ENCODE measurements around the gene NOG.

The NOG gene

DNA sequence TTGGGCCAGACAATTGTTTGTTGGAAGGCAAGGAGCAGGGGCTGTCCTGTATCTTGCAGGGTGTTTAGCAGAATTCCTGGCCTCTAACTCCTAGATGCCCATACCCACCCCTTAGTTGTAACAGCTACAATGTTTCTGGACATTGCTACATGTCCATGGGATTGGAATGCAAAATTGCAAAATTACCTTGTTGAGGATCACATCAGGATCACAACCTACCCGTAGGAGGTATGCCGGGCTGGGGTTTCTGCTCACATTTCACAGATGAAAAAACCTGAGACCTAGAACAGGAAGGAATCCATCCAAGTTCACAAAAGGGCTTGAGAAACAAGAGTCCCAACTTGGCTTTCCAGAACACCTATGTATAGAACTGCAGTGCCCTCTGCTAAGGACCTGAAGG lies 22.7 kb downstream of the NOG start:
- H3K4me2 ChIP-seq (ENCODE audit: low read length): no peak overlapping the region
- TF ChIP-seq EZH2phosphoT487 (IDR thresholded peaks at IDR 0.05; ENCODE audit: borderline replicate concordance, low read length) (no peak), CTCF (IDR thresholded peaks at IDR 0.05; ENCODE audit: low read depth, low read length, poor library complexity, severe bottlenecking) (no peak)
- no peaks in the 10 kb centered on the region for H3K27me3 ChIP-seq (ENCODE audit: control insufficient read depth, low read length)
- H3K27ac ChIP-seq (ENCODE audit: low read depth, low read length): no peak overlapping the region
- no peaks in the 10 kb centered on the region for H3K36me3 ChIP-seq (ENCODE audit: control insufficient read depth, low read length)
- no peaks in the 10 kb centered on the region for H3K79me2 ChIP-seq (ENCODE audit: control insufficient read depth, low read length)
- H3K4me1 ChIP-seq (ENCODE audit: control insufficient read depth, low read length): no peaks in the 10 kb centered on the region
- no peaks in the 10 kb centered on the region for H3F3A ChIP-seq (ENCODE audit: control insufficient read depth, insufficient read depth)
- no peaks in the 10 kb centered on the region for H3K9me2 ChIP-seq (replicated peaks; ENCODE audit: control insufficient read depth, low read length)
- no peak overlapping the region for H3K4me3 ChIP-seq (ENCODE audit: low read length)
- no peaks in the 10 kb centered on the region for H3K9me3 ChIP-seq (ENCODE audit: control insufficient read depth, insufficient read depth, low read length)
- H4K20me1 ChIP-seq (ENCODE audit: control insufficient read depth, insufficient read depth, low read depth, low read length): no peaks in the 10 kb centered on the region

DNA sequence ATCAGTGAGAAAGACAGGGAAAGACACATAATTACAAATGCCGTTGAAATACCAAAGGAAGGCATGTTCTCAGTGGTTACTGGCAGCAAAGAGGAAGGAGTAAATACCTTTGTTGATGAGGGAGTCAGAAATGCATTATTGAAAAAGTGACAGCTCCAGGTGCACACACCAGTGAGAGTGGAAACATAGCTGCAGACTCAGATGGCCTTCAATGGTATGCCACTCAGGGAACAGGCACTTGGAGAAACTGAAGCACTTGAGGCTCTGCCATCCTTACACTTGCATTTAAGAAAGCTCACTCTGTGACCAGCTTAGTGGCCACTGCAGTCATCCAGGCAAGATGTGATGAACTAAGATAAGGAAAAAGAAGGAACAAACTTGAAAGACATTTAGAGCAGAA lies 29.9 kb downstream of the NOG start:
- H3K4me1 ChIP-seq (ENCODE audit: control insufficient read depth, low read length): no peaks in the 10 kb centered on the region
- H3F3A ChIP-seq (ENCODE audit: control insufficient read depth, insufficient read depth): no peaks in the 10 kb centered on the region
- no peak overlapping the region for H3K4me2 ChIP-seq (ENCODE audit: low read length)
- no peak overlapping the region for H3K27ac ChIP-seq (ENCODE audit: low read depth, low read length)
- TF ChIP-seq CTCF (IDR thresholded peaks at IDR 0.05; ENCODE audit: low read depth, low read length, poor library complexity, severe bottlenecking): no peak
- no peak for TF ChIP-seq EZH2phosphoT487 (IDR thresholded peaks at IDR 0.05; ENCODE audit: borderline replicate concordance, low read length)
- H4K20me1 ChIP-seq (ENCODE audit: control insufficient read depth, insufficient read depth, low read depth, low read length): no peaks in the 10 kb centered on the region
- no peaks in the 10 kb centered on the region for H3K36me3 ChIP-seq (ENCODE audit: control insufficient read depth, low read length)
- H3K79me2 ChIP-seq (ENCODE audit: control insufficient read depth, low read length): no peaks in the 10 kb centered on the region
- peaks cover 10% of the 10 kb centered on the region; the same call in 1 of the 2 replicates for H3K27me3 ChIP-seq (ENCODE audit: control insufficient read depth, low read length)
- H3K4me3 ChIP-seq (ENCODE audit: low read length): no peak overlapping the region
- H3K9me3 ChIP-seq (ENCODE audit: control insufficient read depth, insufficient read depth, low read length): no peaks in the 10 kb centered on the region
- no peaks in the 10 kb centered on the region for H3K9me2 ChIP-seq (replicated peaks; ENCODE audit: control insufficient read depth, low read length)

DNA sequence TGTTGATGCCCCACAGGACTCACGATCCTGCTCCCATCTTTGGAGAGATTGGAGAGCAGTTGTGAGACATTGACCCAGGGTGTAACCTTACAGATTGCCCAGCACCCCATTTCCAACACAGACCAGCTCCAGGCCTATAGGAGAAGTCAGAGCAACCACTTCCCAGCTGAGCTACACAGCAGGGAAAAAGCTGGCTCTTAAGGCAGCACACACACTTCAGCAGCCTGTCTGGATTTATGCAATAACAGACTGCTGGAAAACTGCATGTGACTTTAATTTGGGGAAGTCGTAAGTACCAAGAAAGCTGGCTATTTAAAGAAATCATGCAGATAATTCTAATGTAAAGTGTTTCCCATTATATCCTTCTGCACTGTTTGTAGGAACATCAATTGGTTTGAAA lies 30.8 kb downstream of the NOG start:
- no peak overlapping the region for H3K4me2 ChIP-seq (ENCODE audit: low read length)

More for the DNA sequence above, 30.8 kb downstream of the NOG start:
- H3K27ac ChIP-seq (ENCODE audit: low read depth, low read length): no peak overlapping the region
- H3K9me3 ChIP-seq (ENCODE audit: control insufficient read depth, insufficient read depth, low read length): no peaks in the 10 kb centered on the region
- no peaks in the 10 kb centered on the region for H4K20me1 ChIP-seq (ENCODE audit: control insufficient read depth, insufficient read depth, low read depth, low read length)
- no peak for TF ChIP-seq CTCF (IDR thresholded peaks at IDR 0.05; ENCODE audit: low read depth, low read length, poor library complexity, severe bottlenecking)
- TF ChIP-seq EZH2phosphoT487 (IDR thresholded peaks at IDR 0.05; ENCODE audit: borderline replicate concordance, low read length): no peak
- no peaks in the 10 kb centered on the region for H3F3A ChIP-seq (ENCODE audit: control insufficient read depth, insufficient read depth)
- no peaks in the 10 kb centered on the region for H3K79me2 ChIP-seq (ENCODE audit: control insufficient read depth, low read length)
- no peak overlapping the region for H3K4me3 ChIP-seq (ENCODE audit: low read length)
- H3K36me3 ChIP-seq (ENCODE audit: control insufficient read depth, low read length): no peaks in the 10 kb centered on the region
- no peaks in the 10 kb centered on the region for H3K9me2 ChIP-seq (replicated peaks; ENCODE audit: control insufficient read depth, low read length)
- H3K4me1 ChIP-seq (ENCODE audit: control insufficient read depth, low read length): no peaks in the 10 kb centered on the region
- H3K27me3 ChIP-seq (ENCODE audit: control insufficient read depth, low read length): peaks cover 10% of the 10 kb centered on the region; the same call in 1 of the 2 replicates
